Measurements from ENCODE around the gene ABCA2.
A peak's percentile ranks its signal among the peaks of the same experiment; 100 is the strongest.

Gene ABCA2

DNA sequence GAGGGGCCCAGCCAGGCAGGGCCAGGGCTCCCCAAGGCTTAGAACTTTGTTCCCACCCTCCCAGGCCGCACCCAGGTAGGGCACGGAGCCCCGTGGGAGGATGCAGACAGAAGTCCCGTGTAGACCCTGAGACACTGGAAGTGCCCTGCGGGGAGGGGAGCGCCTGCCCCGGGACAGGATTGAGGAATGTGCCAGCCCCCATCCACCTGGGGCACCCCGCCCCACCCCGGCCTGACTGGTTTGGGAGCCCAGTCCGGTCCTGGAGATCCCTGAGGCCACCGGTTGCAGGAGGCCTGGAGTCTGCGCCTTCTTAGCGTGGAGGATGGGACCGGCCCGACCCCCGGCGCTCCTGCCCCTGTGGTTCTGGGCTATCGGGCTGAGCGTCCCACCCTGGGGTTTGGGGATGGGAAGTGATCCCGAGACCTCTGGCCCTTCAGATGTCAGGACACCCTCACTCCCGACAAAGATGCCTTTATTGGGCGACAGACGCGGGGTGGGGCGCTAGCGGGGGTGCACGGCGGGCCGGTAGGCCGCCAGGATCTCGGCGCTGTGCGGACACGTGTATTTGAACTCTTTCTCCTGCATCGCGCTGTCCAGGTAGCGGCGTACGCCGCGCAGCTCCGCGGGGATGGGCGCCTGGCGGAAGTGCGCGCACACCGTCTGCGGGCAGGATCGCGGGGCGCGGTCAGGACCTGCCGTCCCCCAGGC is 33.7 kb downstream of the ABCA2 start:
- DNase-seq (ENCODE audit: low spot score in 2 of 2) = no peak
- in situ Hi-C loops (cut with MboI; ENCODE audit: low sequenced_read_pairs) = no loop called here
- no peak overlapping the region for H3K4me3 ChIP-seq
- peaks cover 16% of the 10 kb centered on the region for H3K36me3 ChIP-seq (replicated peaks)
- no peaks in the 10 kb centered on the region; the same call in 1 of the 2 replicates for H3K27me3 ChIP-seq (ENCODE audit: low read depth)
- H3K4me1 ChIP-seq = peaks cover 4% of the 10 kb centered on the region; the same call in 1 of the 2 replicates
- peaks cover 2% of the 10 kb centered on the region; the same call in 1 of the 2 replicates for H3K9me3 ChIP-seq

DNA sequence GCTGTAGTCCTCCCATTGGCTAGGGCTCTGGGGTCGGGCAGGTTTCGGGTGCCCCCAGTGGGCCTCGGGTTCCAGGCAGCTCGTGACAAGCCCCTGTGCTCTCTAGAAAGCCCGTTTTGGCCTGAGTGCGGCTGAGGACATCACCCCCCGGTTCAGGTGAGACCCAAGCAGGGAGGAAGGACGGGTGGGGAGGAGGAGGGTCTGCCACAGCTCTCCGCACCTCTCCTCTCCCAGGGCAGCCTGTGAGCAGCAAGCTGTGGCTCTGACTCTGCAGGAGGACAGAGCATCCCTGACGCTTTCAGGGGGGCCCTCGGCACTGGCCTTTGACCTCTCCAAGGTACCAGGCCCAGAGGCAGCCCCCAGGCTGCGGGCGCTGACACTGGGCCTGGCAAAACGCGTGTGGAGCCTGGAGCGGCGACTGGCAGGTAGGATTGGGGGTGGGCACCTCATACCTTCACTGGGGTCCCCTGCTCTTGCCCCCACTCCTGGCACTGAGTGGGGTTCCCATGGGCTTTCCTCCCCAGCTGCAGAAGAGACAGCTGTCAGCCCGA is 35.1 kb downstream of the ABCA2 start:
- in situ Hi-C loops (cut with MboI; ENCODE audit: low sequenced_read_pairs) = no loop called here
- Histone ChIP-seq H3K4me3 (peak overlapping the region; percentile 82), H3K36me3 (replicated peaks) (peaks cover 16% of the 10 kb centered on the region), H3K9me3 (peaks cover 2% of the 10 kb centered on the region; the same call in 1 of the 2 replicates), H3K27me3 (ENCODE audit: low read depth) (no peaks in the 10 kb centered on the region; the same call in 1 of the 2 replicates), H3K4me1 (peaks cover 4% of the 10 kb centered on the region; the same call in 1 of the 2 replicates)
- no peak for DNase-seq (ENCODE audit: low spot score in 2 of 2)

GRCh38 chr9:136991993-136992818 is 35.8 kb downstream of the ABCA2 start, which contains the start of gene PAXX:
TSS of gene PAXX (plus strand) at chr9:136992422. CDS start at chr9:136992444, 22 bp downstream.
- H3K9me3 ChIP-seq = peaks cover 2% of the 10 kb centered on the region; the same call in 1 of the 2 replicates
- peaks cover 4% of the 10 kb centered on the region; the same call in 1 of the 2 replicates for H3K4me1 ChIP-seq
- peaks cover 16% of the 10 kb centered on the region for H3K36me3 ChIP-seq (replicated peaks)
- no peaks in the 10 kb centered on the region; the same call in 1 of the 2 replicates for H3K27me3 ChIP-seq (ENCODE audit: low read depth)
- peak within 1 kb of the TSS; percentile 82 for H3K4me3 ChIP-seq
- DNase-seq (ENCODE audit: low spot score in 2 of 2) = peak; percentile 90 to 97
- in situ Hi-C loops (cut with MboI; ENCODE audit: low sequenced_read_pairs) = no loop called here

DNA sequence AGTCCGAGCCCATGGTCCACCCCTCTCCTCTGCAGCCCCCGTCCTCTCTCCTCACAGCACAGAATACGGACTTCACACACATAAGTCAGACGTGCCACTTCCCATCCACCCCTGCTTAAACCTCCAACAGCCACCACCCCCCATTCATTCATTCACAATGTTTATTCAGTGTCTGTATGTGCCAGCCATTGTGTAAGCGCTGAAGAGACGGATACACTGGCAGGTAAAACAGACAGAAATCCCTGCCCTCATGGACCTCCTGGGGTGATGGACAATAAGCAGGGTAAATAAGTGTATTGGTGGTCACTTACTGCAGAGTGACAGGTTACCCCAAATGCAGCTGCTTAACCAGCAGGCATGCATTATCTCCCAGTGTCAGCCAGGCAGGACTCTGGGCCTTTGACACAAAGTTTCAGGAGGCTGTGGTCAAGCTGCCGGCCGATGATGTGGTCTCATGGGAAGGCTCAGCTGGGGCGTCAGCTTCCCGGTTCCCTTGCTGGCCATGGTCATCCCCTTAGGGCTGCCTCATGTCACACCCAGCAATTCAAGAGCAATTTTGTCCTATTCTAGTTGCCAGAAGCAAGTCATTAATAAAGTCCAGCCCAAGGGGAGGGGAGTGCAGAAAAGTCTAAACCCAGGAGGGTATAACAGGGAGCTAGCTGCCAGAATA is 37.7 kb downstream of the ABCA2 start:
- Histone ChIP-seq H3K4me3 (no peak overlapping the region), H3K4me1 (no peaks in the 10 kb centered on the region; the same call in 1 of the 2 replicates), H3K36me3 (replicated peaks) (peaks cover 16% of the 10 kb centered on the region), H3K9me3 (peaks cover 2% of the 10 kb centered on the region; the same call in 1 of the 2 replicates), H3K27me3 (ENCODE audit: low read depth) (no peaks in the 10 kb centered on the region)
- no peak for DNase-seq (ENCODE audit: low spot score in 2 of 2)
- in situ Hi-C loops (cut with MboI; ENCODE audit: low sequenced_read_pairs) = no loop called here

DNA sequence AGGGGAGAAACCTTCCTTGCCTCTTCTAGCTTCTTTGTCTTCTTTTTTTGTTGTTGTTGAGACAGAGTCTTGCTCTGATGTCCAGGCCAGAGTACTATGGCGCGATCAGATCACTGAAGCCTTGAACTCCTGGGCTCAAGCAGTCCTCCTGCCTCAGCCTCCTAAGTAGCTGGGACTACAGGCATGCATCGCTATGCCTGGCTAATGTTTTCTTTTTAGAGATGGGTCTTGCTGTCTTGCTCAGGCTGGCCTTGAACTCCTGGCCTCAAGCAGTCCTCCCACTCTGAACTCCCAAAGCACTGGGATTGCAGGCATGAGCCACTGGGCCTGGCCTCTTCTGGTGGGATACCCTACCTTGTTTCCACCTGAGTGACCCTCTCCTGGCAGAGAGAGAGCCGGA is 39.2 kb downstream of the ABCA2 start:
- Histone ChIP-seq H3K27me3 (ENCODE audit: low read depth) (no peaks in the 10 kb centered on the region), H3K9me3 (peaks cover 2% of the 10 kb centered on the region; the same call in 1 of the 2 replicates), H3K4me3 (no peak overlapping the region), H3K4me1 (no peaks in the 10 kb centered on the region; the same call in 1 of the 2 replicates), H3K36me3 (replicated peaks) (peaks cover 8% of the 10 kb centered on the region)
- in situ Hi-C loops (cut with MboI; ENCODE audit: low sequenced_read_pairs) = no loop called here
- no peak for DNase-seq (ENCODE audit: low spot score in 2 of 2)

DNA sequence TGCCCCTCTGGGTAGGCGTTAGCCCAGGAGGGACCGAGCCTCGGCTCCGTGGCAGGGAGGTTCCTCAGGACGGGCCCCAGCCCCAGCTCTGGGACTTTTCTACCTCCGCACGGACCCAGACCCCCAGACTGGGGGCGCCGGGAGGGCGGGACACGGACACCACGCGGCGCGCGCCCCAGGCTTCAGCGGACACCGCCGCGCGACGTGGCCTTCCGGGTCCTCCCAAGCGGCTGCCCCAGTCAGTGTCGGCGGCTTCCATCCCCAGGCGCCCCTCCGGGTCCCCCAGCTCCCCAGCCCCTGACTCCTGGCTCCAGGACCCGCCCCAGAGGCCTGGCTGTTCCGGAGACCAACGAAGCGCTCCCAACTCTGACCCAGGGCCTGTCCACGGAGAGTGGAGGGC is 42.2 kb downstream of the ABCA2 start:
- no peak for DNase-seq (ENCODE audit: low spot score in 2 of 2)
- Histone ChIP-seq H3K27me3 (ENCODE audit: low read depth) (no peaks in the 10 kb centered on the region), H3K9me3 (no peaks in the 10 kb centered on the region; the same call in 1 of the 2 replicates), H3K4me3 (no peak overlapping the region), H3K4me1 (no peaks in the 10 kb centered on the region), H3K36me3 (replicated peaks) (no peaks in the 10 kb centered on the region)
- in situ Hi-C loops (cut with MboI; ENCODE audit: low sequenced_read_pairs) = no loop called here

DNA sequence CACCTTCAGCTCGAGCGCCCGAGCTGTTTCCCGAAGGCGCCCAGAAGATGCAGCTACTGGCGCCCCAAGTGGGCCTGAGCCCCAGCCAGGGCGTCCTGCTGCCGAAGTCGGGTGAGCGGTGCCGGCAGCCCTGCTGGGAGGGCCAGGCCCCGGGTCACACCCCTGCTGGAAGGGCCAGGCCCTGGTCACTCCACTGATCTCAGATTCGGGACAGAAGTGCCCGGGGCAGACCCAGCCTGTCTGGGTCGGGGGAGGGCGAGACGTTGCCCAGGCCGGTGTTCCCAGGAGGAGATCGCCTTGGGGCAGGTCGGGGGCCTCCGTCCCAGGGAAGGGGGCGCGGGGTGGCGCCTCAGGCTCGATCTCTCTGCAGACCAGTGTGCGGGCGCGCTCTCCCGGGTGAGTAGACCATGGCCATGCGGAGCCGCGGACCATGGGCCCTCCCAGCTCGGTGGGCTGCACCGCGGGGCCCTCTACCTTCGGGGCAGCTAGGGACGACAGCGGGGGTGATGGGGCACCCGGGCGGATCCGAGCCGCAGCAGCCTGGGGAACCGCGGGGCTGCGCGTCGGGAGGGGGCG is 42.9 kb downstream of the ABCA2 start:
- H3K36me3 ChIP-seq (replicated peaks) = no peaks in the 10 kb centered on the region
- no peak for DNase-seq (ENCODE audit: low spot score in 2 of 2)
- H3K4me3 ChIP-seq = no peak overlapping the region
- no peaks in the 10 kb centered on the region for H3K4me1 ChIP-seq
- H3K27me3 ChIP-seq (ENCODE audit: low read depth) = no peaks in the 10 kb centered on the region
- in situ Hi-C loops (cut with MboI; ENCODE audit: low sequenced_read_pairs) = no loop called here
- no peaks in the 10 kb centered on the region for H3K9me3 ChIP-seq

- H3K4me3 ChIP-seq = no peak overlapping the region
- no peaks in the 10 kb centered on the region for H3K9me3 ChIP-seq
- no peaks in the 10 kb centered on the region for H3K4me1 ChIP-seq
- no peaks in the 10 kb centered on the region for H3K27me3 ChIP-seq (ENCODE audit: low read depth)
- H3K36me3 ChIP-seq (replicated peaks) = no peaks in the 10 kb centered on the region
- no peak for DNase-seq (ENCODE audit: low spot score in 2 of 2)
- in situ Hi-C loops (cut with MboI; ENCODE audit: low sequenced_read_pairs) = no loop called here
Observed at GRCh38 chr9:136984464-136985026, 43.5 kb downstream of the ABCA2 start.

DNA sequence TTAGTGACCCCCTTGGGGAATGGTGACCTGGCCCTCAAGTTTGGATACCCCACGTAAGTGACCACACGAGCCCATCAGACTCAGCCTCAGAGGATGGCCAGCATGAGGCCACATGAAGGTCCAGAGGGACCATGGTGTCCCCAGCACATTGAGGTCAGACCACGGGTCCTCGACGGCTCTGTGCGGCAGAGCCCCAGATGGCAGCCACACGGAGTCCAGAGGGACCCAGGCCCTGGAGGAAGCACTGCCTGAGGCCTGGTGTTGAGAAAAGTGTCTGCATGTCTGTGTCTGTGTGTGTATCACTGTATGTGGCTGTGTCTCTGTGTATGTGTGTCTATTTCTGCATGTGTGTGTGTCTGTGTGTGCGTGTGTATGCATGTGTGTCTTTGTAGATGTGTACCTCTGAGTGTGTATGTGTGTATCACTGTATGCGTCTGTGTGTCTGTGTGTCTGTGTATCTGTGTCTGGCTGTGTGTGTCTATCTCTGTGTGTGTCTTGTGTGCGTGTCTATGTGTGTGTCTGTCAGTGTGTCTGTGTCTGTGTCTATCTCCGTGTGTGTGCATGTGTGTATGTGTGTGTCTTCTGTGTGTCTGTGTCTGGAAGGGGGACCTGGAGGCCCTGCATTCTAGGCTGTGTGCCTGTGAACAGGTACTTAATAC is 44.3 kb downstream of the ABCA2 start:
- H3K27me3 ChIP-seq (ENCODE audit: low read depth) = no peaks in the 10 kb centered on the region
- H3K4me1 ChIP-seq = no peaks in the 10 kb centered on the region
- DNase-seq (ENCODE audit: low spot score in 2 of 2) = no peak
- H3K9me3 ChIP-seq = no peaks in the 10 kb centered on the region
- in situ Hi-C loops (cut with MboI; ENCODE audit: low sequenced_read_pairs) = no loop called here
- no peaks in the 10 kb centered on the region for H3K36me3 ChIP-seq (replicated peaks)
- H3K4me3 ChIP-seq = no peak overlapping the region

DNA sequence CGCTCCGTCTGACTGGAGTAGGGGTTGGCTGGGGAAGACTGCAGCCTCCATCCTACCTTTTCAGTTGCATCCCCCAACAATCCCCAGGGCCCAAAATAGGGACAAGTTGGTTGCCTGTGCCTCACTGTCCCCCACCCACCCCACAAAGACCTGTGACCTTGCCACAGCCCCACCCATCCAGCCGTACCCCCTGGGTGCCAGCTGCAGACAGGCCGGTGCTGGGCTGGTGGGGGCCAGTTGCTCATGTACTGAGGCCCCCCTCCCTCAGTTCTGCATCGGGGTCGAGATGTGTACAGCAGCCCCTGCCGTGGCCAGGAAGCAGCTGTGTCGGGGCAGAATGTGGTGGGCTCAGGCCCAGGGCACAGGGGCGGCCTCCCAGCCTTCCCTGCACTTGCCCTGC is 44.9 kb downstream of the ABCA2 start:
- H3K9me3 ChIP-seq = no peaks in the 10 kb centered on the region
- no peaks in the 10 kb centered on the region for H3K27me3 ChIP-seq (ENCODE audit: low read depth)
- H3K4me3 ChIP-seq = no peak overlapping the region
- H3K4me1 ChIP-seq = no peaks in the 10 kb centered on the region
- no peak for DNase-seq (ENCODE audit: low spot score in 2 of 2)
- in situ Hi-C loops (cut with MboI; ENCODE audit: low sequenced_read_pairs) = no loop called here
- no peaks in the 10 kb centered on the region for H3K36me3 ChIP-seq (replicated peaks)

DNA sequence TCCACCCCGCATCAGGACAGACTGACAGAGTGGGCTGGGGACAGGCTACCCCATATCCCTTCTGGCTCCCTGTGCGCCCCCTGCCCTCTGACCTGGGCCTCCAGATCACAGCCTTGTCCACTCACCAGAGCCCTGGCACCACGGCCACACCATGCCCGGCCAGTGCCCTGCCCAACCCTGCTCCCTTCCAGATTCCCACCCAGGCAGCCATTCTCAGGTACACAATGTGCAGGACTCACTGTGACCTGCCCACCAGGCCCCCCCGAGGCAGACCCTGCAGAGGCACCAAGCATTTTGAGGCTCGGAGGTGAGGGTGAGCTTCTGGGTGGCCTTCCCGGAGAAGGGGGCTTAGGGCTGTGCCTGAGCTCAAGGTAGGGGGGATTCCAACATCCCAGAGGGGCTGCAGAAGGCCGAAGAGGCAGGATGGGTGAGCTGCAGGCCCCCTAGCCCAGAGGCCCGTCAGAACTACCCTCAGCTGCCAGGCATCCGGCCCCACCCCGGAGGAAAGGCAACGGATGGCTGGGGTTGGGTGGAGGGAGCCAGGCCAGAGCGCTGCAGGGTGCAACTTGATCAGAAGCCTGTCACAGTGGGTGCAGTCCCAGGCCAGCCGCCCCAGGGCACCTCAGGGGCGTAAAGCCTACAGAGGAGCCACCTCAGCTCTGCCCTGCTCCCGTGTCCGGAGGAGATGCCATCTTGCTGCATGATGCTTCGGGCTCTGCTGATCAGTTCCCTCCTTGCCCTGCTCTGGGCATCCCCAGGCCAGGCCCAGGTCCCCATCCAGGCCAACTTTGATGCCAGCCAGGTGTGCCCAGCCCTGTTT is 45.6 kb downstream of the ABCA2 start, which contains the start of gene LCNL1:
Gene LCNL1, plus strand, starts transcription at position 762 of the 820 bp plus-strand sequence. CDS start 594 bp downstream, outside the sequence.
- H3K36me3 ChIP-seq (replicated peaks) = no peaks in the 10 kb centered on the region
- no peaks in the 10 kb centered on the region for H3K9me3 ChIP-seq
- no peaks in the 10 kb centered on the region for H3K4me1 ChIP-seq
- in situ Hi-C loops (cut with MboI; ENCODE audit: low sequenced_read_pairs) = no loop called here
- no peak within 1 kb of the TSS for H3K4me3 ChIP-seq
- H3K27me3 ChIP-seq (ENCODE audit: low read depth) = no peaks in the 10 kb centered on the region; the same call in 1 of the 2 replicates
- no peak for DNase-seq (ENCODE audit: low spot score in 2 of 2)

Data from HAP-1 (cell line).